Bronchial epithelial cell (primary cell): ENCODE data around the gene HRH4. TPM values are rescaled to one million over a fixed set of nuclear protein-coding genes. Genes with fewer than 3 reads are reported as not detected.

Experiments
- DNase-seq: peaks from one replicate; pipeline ENCODE4 v3.0.0-alpha.2; 2010; ENCODE audit warnings: low read depth
- FAIRE-seq: peaks from 2 replicates; lab custom pipeline; 2011; peaks lifted over from hg19 to GRCh38; lab: Jason Lieb, UNC
- H3K27me3 ChIP-seq: 2 replicates; pipeline ENCODE4 v1.5.1; 2011; ENCODE audit warnings: low read length; ENCODE audit not compliant: control insufficient read depth, insufficient read depth
- H3K36me3 ChIP-seq: 2 replicates; pipeline ENCODE4 v1.5.1; 2011; ENCODE audit warnings: low read length; ENCODE audit not compliant: control insufficient read depth, insufficient read depth
- H3K4me3 ChIP-seq: 2 replicates; pipeline ENCODE4 v1.5.1; 2011; ENCODE audit warnings: mild to moderate bottlenecking, low read depth, low read length, control low read depth
- CTCF ChIP-seq: IDR thresholded peaks from 2 replicates; pipeline ENCODE4 v1.5.1; 2011; ENCODE audit warnings: mild to moderate bottlenecking, moderate library complexity, low read length, control low read depth, inconsistent platforms; ENCODE audit not compliant: insufficient read depth, severe bottlenecking
- total RNA-seq: library from RNA; depleted of rRNA; stranded (reverse); fragments of >200 nt; gene quantifications from 2 replicates; pipeline ENCODE4 v1.2.1, GENCODE V29; 2014

HRH4 gene
- under 0.01 and 0.13 TPM in 2 replicates for total RNA-seq

GRCh38 chr18:24460388-24460787 is at the start of gene HRH4:
Gene HRH4 (plus strand): TSS chr18:24460637. CDS start chr18:24460729, 92 bp downstream.
- FAIRE-seq: no peak
- TF ChIP-seq CTCF: no peak
- no peaks in the 10 kb centered on the region for H3K27me3 ChIP-seq
- no peak within 1 kb of the TSS for H3K4me3 ChIP-seq
- no peak for DNase-seq
- H3K36me3 ChIP-seq: no peaks in the 10 kb centered on the region

- FAIRE-seq: no peak
- no peak for DNase-seq
- TF ChIP-seq CTCF: peak; percentile 32
Measured at GRCh38 chr18:24413148-24413547, 47.3 kb upstream of the HRH4 start.

GRCh38 chr18:24414349-24415003 is 46.0 kb upstream of the HRH4 start:
- Histone ChIP-seq H3K27me3 (no peaks in the 10 kb centered on the region), H3K36me3 (no peaks in the 10 kb centered on the region), H3K4me3 (no peak overlapping the region)
- DNase-seq (no peak), FAIRE-seq (no peak)
- no peak for TF ChIP-seq CTCF

More at GRCh38 chr18:24413148-24413547, 47.3 kb upstream of the HRH4 start:
- H3K36me3 ChIP-seq: no peaks in the 10 kb centered on the region
- no peaks in the 10 kb centered on the region for H3K27me3 ChIP-seq
- H3K4me3 ChIP-seq: no peak overlapping the region

- no peak for TF ChIP-seq CTCF
- FAIRE-seq: no peak
- H3K36me3 ChIP-seq: no peaks in the 10 kb centered on the region
- DNase-seq: no peak
- no peak overlapping the region for H3K4me3 ChIP-seq
- no peaks in the 10 kb centered on the region for H3K27me3 ChIP-seq
Measured at GRCh38 chr18:24417480-24417879, 43.0 kb upstream of the HRH4 start.

GRCh38 chr18:24420551-24420950 is 39.9 kb upstream of the HRH4 start:
- H3K36me3 ChIP-seq: no peaks in the 10 kb centered on the region
- TF ChIP-seq CTCF: no peak
- H3K27me3 ChIP-seq: no peaks in the 10 kb centered on the region
- FAIRE-seq (no peak), DNase-seq (peak; percentile 64)
- no peak overlapping the region for H3K4me3 ChIP-seq

- Histone ChIP-seq H3K27me3 (no peaks in the 10 kb centered on the region), H3K4me3 (no peak overlapping the region), H3K36me3 (no peaks in the 10 kb centered on the region)
- TF ChIP-seq CTCF: no peak
- no peak for FAIRE-seq
- DNase-seq: no peak
Measured at GRCh38 chr18:24421831-24422230, 38.6 kb upstream of the HRH4 start.
